Mucosa of stomach (tissue), 1 donor: ENCODE measurements around the gene KRT2.

ENCODE experiments used
- H3K27me3 ChIP-seq: one replicate; pipeline ENCODE4 v1.7.0; 2013; ENCODE audit warnings: mild to moderate bottlenecking, low read length; ENCODE audit not compliant: control insufficient read depth, insufficient read depth
- H3K36me3 ChIP-seq: one replicate; pipeline ENCODE4 v1.7.0; 2013; ENCODE audit warnings: low read length; ENCODE audit not compliant: control insufficient read depth, insufficient read depth
- H3K4me1 ChIP-seq: one replicate; pipeline ENCODE4 v1.7.0; 2013; ENCODE audit warnings: mild to moderate bottlenecking, low read length; ENCODE audit not compliant: control insufficient read depth, insufficient read depth
- H3K4me3 ChIP-seq: one replicate; pipeline ENCODE4 v1.7.0; 2013; ENCODE audit warnings: low read length
- H3K9ac ChIP-seq: one replicate; pipeline ENCODE4 v1.7.0; 2013; ENCODE audit warnings: mild to moderate bottlenecking, low read length, moderate library complexity
- H3K9me3 ChIP-seq: one replicate; pipeline ENCODE4 v1.7.0; 2013; ENCODE audit warnings: mild to moderate bottlenecking, low read length, moderate library complexity; ENCODE audit not compliant: control insufficient read depth
- donor health status: Pancreatic carcinoma.

Gene KRT2

GRCh38 chr12:52617403-52617785 lies 34.6 kb downstream of the KRT2 start:
- Histone ChIP-seq H3K4me3 (no peak overlapping the region), H3K4me1 (no peaks in the 10 kb centered on the region), H3K36me3 (no peaks in the 10 kb centered on the region), H3K27me3 (peaks cover 8% of the 10 kb centered on the region), H3K9me3 (no peaks in the 10 kb centered on the region), H3K9ac (no peak overlapping the region)

GRCh38 chr12:52616680-52617402 lies 35.2 kb downstream of the KRT2 start:
- peaks cover 9% of the 10 kb centered on the region for H3K27me3 ChIP-seq
- H3K4me1 ChIP-seq = no peaks in the 10 kb centered on the region
- no peak overlapping the region for H3K9ac ChIP-seq
- no peaks in the 10 kb centered on the region for H3K36me3 ChIP-seq
- no peaks in the 10 kb centered on the region for H3K9me3 ChIP-seq
- no peak overlapping the region for H3K4me3 ChIP-seq

DNA sequence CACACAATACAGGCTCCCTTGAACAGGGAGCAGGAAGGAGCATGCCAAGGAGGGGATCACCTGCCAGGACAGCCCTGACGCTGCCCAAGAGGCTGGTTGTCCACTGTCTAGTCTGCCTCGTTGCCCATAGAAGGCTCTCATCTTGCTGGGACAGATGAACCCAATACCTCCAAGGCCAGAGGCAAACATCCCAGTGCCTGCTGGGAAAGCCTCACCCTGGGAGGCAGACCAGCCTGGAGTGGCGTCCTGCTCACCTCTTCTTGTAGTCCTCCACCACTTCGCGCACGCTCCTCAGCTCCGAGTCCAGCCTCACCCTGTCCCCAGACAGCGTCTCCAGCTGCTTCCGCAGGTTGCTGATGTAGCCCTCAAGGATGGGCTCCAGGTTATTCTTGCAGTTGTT lies 36.1 kb downstream of the KRT2 start:
- Histone ChIP-seq H3K4me1 (no peaks in the 10 kb centered on the region), H3K9ac (no peak overlapping the region), H3K9me3 (no peaks in the 10 kb centered on the region), H3K36me3 (no peaks in the 10 kb centered on the region), H3K4me3 (no peak overlapping the region), H3K27me3 (peaks cover 18% of the 10 kb centered on the region)

- Histone ChIP-seq H3K9ac (no peak overlapping the region), H3K4me3 (no peak overlapping the region), H3K4me1 (no peaks in the 10 kb centered on the region), H3K9me3 (no peaks in the 10 kb centered on the region), H3K36me3 (no peaks in the 10 kb centered on the region), H3K27me3 (peaks cover 23% of the 10 kb centered on the region)
Observed at GRCh38 chr12:52615208-52615868, 36.7 kb downstream of the KRT2 start.

- no peak overlapping the region for H3K9ac ChIP-seq
- H3K9me3 ChIP-seq = no peaks in the 10 kb centered on the region
- H3K4me1 ChIP-seq = no peaks in the 10 kb centered on the region
- H3K27me3 ChIP-seq = peaks cover 23% of the 10 kb centered on the region
- H3K36me3 ChIP-seq = no peaks in the 10 kb centered on the region
- H3K4me3 ChIP-seq = no peak overlapping the region
Observed at GRCh38 chr12:52614381-52615207, 37.4 kb downstream of the KRT2 start.

DNA sequence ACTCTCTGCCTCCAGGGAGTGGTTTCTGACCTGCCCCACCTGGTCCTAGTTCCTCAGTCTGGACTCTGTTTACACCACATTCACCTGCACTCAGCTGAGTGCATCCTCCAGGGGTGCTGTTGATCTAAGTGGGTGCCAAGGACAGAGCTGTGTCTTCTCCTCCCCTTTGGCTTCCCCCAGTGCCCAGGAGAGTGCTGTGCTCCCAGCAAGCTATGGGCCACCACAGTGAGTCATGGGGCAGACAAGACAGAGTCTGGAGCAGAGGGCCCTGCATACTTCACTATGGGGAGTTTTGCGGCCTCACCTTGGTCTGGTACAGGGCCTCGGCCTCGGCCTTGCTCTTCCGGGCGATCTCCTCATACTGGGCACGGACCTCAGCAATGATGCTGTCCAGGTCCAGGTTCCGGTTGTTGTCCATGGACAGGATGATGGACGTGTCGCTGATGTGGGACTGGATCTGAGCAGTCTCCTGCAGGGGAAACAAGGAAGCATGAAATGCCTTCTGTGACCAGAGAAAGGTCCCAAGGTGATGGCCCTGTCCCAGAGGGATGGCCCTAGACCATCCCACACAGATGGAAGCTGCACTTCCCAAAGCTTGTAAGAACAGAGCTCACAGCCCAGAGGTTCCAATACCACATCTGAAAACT lies 38.5 kb downstream of the KRT2 start:
- no peaks in the 10 kb centered on the region for H3K36me3 ChIP-seq
- no peak overlapping the region for H3K9ac ChIP-seq
- H3K9me3 ChIP-seq = no peaks in the 10 kb centered on the region
- H3K27me3 ChIP-seq = peaks cover 23% of the 10 kb centered on the region
- H3K4me3 ChIP-seq = no peak overlapping the region
- no peaks in the 10 kb centered on the region for H3K4me1 ChIP-seq

DNA sequence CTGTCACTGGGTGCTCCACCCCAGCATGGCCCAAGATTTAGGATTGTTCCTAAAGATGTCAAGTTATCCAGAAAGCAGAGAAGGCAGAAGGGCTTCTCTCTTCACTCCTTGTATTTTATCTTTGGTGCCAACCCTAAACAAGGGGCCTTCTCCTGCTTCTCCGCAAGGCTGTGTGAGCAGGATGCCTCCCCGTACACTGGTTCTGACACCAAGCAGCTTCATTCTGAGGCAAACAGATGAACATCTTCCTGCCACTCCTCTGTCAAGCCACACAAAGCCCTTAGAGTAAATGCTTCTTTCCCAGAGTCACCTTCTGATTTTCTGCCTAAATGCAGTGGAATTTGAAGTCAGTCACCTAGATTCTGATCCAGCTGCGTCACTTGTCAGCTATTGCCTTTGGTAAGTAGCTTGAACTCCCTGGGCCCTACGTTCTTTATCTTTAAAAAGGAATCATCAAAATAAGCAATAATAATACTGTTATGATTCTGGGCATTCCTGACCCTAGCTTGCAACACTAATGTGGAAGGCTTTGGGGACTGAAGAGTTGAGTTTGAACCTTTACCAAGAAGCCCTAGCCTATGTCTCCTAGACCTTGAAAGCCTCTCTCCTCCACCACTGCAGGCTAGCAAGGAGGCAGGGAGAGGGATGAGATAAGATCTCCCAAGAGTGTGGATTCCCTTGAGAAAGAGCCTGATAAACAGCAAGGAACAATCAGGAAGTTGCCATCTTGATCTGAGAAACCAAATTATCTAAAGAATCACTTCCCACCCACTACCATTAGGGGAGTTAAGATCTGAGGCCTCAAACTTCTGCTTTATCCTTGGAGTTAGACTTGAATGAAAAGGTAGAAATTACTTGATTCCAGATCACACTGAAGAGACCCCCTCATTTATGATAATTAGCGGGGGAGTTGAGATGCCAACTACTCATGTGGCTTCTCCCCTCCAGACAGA lies 39.3 kb downstream of the KRT2 start:
- no peak overlapping the region for H3K4me3 ChIP-seq
- no peaks in the 10 kb centered on the region for H3K36me3 ChIP-seq
- H3K4me1 ChIP-seq = no peaks in the 10 kb centered on the region
- no peaks in the 10 kb centered on the region for H3K9me3 ChIP-seq
- no peak overlapping the region for H3K9ac ChIP-seq
- H3K27me3 ChIP-seq = peaks cover 23% of the 10 kb centered on the region

GRCh38 chr12:52611080-52611468 lies 40.9 kb downstream of the KRT2 start:
- Histone ChIP-seq H3K4me1 (no peaks in the 10 kb centered on the region), H3K4me3 (no peak overlapping the region), H3K9me3 (no peaks in the 10 kb centered on the region), H3K36me3 (no peaks in the 10 kb centered on the region), H3K27me3 (peaks cover 23% of the 10 kb centered on the region), H3K9ac (no peak overlapping the region)

DNA sequence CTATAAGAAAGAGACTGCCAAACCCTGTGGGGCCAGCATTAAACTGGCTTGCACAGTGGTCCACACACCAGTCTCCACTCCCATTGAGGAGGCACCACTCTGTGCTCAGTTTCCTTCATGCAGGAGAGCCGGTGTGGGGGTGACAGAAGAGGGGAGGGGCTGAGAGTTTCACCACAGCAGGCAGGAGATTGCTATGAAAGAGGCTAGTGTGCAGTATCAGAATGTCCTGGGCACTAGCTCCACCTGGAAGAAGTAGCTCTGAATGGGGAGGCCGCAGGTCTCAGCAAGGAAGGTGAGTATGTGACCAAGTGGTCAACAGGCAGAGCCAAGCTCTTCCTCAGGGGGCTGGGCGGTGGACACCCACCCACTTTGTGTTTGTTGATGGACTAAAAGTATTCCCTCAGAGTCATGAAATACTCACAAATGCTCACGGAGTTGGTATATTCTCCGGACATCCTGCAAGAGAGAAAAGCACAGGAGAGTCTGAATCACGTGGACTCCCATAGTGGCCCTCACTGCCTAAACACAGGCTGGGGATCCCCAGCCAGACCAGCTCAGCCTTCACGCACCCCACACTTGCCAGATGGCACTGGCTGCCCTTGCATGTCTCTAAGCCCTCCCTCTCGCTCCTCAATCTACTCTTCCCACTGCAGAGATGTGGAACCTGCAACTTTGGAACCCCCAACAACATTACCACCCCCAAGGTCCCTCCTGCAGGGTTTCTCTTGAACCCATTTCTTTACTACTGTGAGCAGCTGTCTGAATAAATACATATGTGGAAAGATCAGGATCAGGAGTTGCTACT lies 43.0 kb downstream of the KRT2 start:
- Histone ChIP-seq H3K27me3 (peaks cover 19% of the 10 kb centered on the region), H3K9ac (no peak overlapping the region), H3K9me3 (no peaks in the 10 kb centered on the region), H3K36me3 (no peaks in the 10 kb centered on the region), H3K4me1 (no peaks in the 10 kb centered on the region), H3K4me3 (no peak overlapping the region)

DNA sequence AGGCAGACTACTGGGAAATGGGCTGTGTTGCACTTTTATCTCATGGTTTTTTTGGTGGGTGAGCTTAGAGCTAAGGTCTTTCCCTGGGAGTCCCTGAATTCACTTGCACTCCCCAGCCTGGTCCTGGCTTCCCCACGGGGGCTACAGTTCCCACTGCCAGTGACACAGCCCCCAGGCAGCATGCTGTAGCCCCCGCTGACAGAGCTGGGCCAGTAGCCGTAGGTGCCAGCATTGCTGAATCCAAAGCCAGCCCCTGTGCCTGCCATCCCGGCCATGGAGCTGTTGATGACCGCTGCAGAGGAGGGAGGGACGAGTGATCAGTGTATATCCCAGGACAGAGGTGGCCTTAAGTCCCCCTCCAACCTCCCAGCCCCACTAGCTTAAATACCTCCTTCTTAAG lies 43.9 kb downstream of the KRT2 start:
- Histone ChIP-seq H3K36me3 (no peaks in the 10 kb centered on the region), H3K27me3 (peaks cover 15% of the 10 kb centered on the region), H3K9me3 (no peaks in the 10 kb centered on the region), H3K4me1 (no peaks in the 10 kb centered on the region), H3K4me3 (no peak overlapping the region), H3K9ac (no peak overlapping the region)
